Measurements from ENCODE around the gene FDX2. TPM values are rescaled to one million over a fixed set of nuclear protein-coding genes. Genes with fewer than 3 reads are reported as not detected.
"Not testable (repeated sequence)": the region's sequence is repeated elsewhere in the genome, so short reads cannot be mapped to it uniquely, and the experiment has no call there.

Gene FDX2
- total RNA-seq: 7.1 TPM

- DNase-seq: peak; percentile 53
Observed at GRCh38 chr19:10315335-10316214, at the start of gene FDX2. Gene FDX2 (minus strand): TSS chr19:10316015. CDS start chr19:10315996, 19 bp downstream.

- no peak for DNase-seq
Observed at GRCh38 chr19:10365518-10365917, 49.7 kb upstream of the FDX2 start.

- no peak for DNase-seq
Observed at GRCh38 chr19:10364644-10365043, 48.8 kb upstream of the FDX2 start.

GRCh38 chr19:10363789-10364281, 48.0 kb upstream of the FDX2 start:
- DNase-seq: no peak

- DNase-seq: no peak
Observed at GRCh38 chr19:10362259-10362658, 46.4 kb upstream of the FDX2 start.

GRCh38 chr19:10361569-10362011, 45.8 kb upstream of the FDX2 start:
- DNase-seq: no peak

- no peak for DNase-seq
Observed at GRCh38 chr19:10356431-10356830, 40.6 kb upstream of the FDX2 start.

GRCh38 chr19:10353793-10354391, 38.1 kb upstream of the FDX2 start:
- no peak for DNase-seq

- DNase-seq: peak; percentile 11
Observed at GRCh38 chr19:10352764-10353671, 37.2 kb upstream of the FDX2 start.

- no peak for DNase-seq
Observed at GRCh38 chr19:10346509-10346908, 30.7 kb upstream of the FDX2 start.

GRCh38 chr19:10344780-10345179, 29.0 kb upstream of the FDX2 start:
- DNase-seq: no peak

- DNase-seq: no peak
Observed at GRCh38 chr19:10343495-10343894, 27.7 kb upstream of the FDX2 start.

GRCh38 chr19:10339977-10340376, 24.2 kb upstream of the FDX2 start:
- DNase-seq: no peak

- DNase-seq: no peak
Observed at GRCh38 chr19:10339380-10339960, 23.7 kb upstream of the FDX2 start, which contains the start of gene ICAM3. Gene ICAM3 (minus strand): TSS chr19:10339624. CDS start chr19:10339614, 10 bp downstream.

- no peak for DNase-seq
Observed at GRCh38 chr19:10338940-10339339, 23.1 kb upstream of the FDX2 start.

GRCh38 chr19:10336725-10337124, 20.9 kb upstream of the FDX2 start:
- not testable (repeated sequence) for DNase-seq

- DNase-seq: no peak
Observed at GRCh38 chr19:10335352-10335985, 19.7 kb upstream of the FDX2 start.

- DNase-seq: peak; percentile 76
Observed at GRCh38 chr19:10334588-10335351, 19.0 kb upstream of the FDX2 start.

- DNase-seq: no peak
Observed at GRCh38 chr19:10333758-10334587, 18.2 kb upstream of the FDX2 start.
